ENCODE measurements around the gene ABCC1.

DNA sequence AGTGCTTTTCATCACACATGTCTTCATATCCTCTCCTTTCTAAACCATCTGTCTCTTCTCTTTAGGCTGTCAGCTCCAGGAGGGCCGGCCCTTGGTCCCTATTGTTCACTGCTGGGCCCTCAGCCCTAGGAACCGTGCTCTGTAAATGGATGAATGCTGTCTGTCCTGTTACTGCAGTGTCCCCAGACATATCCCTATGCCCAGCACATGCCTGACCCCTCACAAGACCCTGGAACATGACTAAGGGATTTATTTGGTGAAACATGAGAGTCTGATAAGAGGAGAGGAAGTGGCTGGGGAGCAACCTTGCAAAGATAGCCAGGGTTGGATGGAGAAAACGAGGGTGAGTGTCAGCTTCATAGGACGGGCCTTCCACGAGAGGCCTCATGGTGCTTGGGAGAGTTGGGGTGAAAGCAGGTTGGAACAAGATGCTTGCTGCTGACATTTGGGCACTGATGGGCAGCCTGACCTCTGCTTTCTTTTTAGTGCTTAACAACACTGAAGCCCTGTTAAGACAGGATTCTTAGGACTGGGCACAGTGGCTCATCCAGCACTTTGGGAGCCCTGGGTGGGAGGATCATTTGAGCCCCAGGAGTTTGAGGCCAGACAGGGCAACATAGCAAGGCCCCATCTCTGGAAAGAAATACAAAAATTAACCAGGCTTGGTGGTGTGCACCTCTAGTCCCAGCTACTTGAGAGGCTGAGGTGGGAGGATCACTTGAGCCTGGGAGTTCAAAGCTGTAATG is 39.0 kb downstream of the ABCC1 start:
- TF ChIP-seq CTCF (IDR thresholded peaks at IDR 0.05; ENCODE audit: low read depth, low read length) = no peak
- no peak for TF ChIP-seq EZH2phosphoT487 (IDR thresholded peaks at IDR 0.05; ENCODE audit: low read depth)
